SK-N-SH treated with all-trans-retinoic acid at 6 μM for 48 hours (cell line): ENCODE data around the gene LSM7.

Experiments used
- ATAC-seq: fragments of 200-7000 bp; cut with Tn5 transposase; 3 replicates; pipeline ENCODE4 v1.9.1; 2020; ENCODE audit warnings: mild to moderate bottlenecking, moderate library complexity
- ARNTL ChIP-seq: fragments of 450-650 bp; formaldehyde crosslinking; IDR thresholded peaks from 2 replicates; pipeline ENCODE4 v1.5.0; 2020; ENCODE audit warnings: low read depth, mild to moderate bottlenecking, moderate library complexity, borderline replicate concordance
- BACH2 ChIP-seq: fragments of 250-450 bp; sonication (Bioruptor Pico); IDR thresholded peaks from 2 replicates; pipeline ENCODE4 v1.9.0; 2021; ENCODE audit warnings: mild to moderate bottlenecking, borderline replicate concordance
- CSDC2 ChIP-seq: fragments of 250-450 bp; sonication (Bioruptor Pico); IDR thresholded peaks from 2 replicates; pipeline ENCODE4 v1.5.0; 2020; ENCODE audit warnings: mild to moderate bottlenecking, moderate library complexity
- ESRRG ChIP-seq: fragments of 250-450 bp; sonication (Bioruptor Pico); IDR thresholded peaks from 2 replicates; pipeline ENCODE4 v1.6.1; 2021; ENCODE audit warnings: mild to moderate bottlenecking
- OSR1 ChIP-seq: fragments of 250-450 bp; sonication (Bioruptor Pico); IDR thresholded peaks from 2 replicates; pipeline ENCODE4 v1.8.0; 2022; ENCODE audit warnings: moderate library complexity, mild to moderate bottlenecking, inconsistent platforms
- PPARA ChIP-seq: fragments of 250-450 bp; sonication (Bioruptor Pico); IDR thresholded peaks from 2 replicates; pipeline ENCODE4 v1.5.0; 2020; ENCODE audit warnings: mild to moderate bottlenecking, borderline replicate concordance
- RARB ChIP-seq: fragments of 250-450 bp; sonication (Bioruptor Pico); IDR thresholded peaks from 2 replicates; pipeline ENCODE4 v1.8.0; 2021; ENCODE audit warnings: mild to moderate bottlenecking, moderate library complexity
- SNAI2 ChIP-seq: fragments of 250-450 bp; sonication (Bioruptor Pico); IDR thresholded peaks from 2 replicates; pipeline ENCODE4 v1.5.0; 2020; ENCODE audit warnings: mild to moderate bottlenecking, moderate library complexity
- TCF4 ChIP-seq: fragments of 250-450 bp; sonication (Bioruptor Pico); IDR thresholded peaks from 2 replicates; pipeline ENCODE4 v1.8.0; 2021; ENCODE audit warnings: mild to moderate bottlenecking, moderate library complexity, borderline replicate concordance
- TOX ChIP-seq: fragments of 250-450 bp; sonication (Bioruptor Pico); IDR thresholded peaks from 2 replicates; pipeline ENCODE4 v1.8.0; 2021; ENCODE audit warnings: mild to moderate bottlenecking, moderate library complexity, borderline replicate concordance
- ZC3H10 ChIP-seq: fragments of 250-450 bp; sonication (Bioruptor Pico); IDR thresholded peaks from 2 replicates; pipeline ENCODE4 v1.5.1; 2021; ENCODE audit warnings: mild to moderate bottlenecking, moderate library complexity
- ZFP3 ChIP-seq: fragments of 250-450 bp; sonication (Bioruptor Pico); IDR thresholded peaks from 2 replicates; pipeline ENCODE4 v1.5.0; 2020; ENCODE audit warnings: mild to moderate bottlenecking, moderate library complexity
- ZFP30 ChIP-seq: fragments of 450-650 bp; formaldehyde crosslinking; IDR thresholded peaks from 2 replicates; pipeline ENCODE4 v1.5.0; 2022; ENCODE audit warnings: mild to moderate bottlenecking, moderate library complexity
- ZNF565 ChIP-seq: fragments of 450-650 bp; formaldehyde crosslinking; conservative IDR thresholded peaks from 2 replicates; pipeline ENCODE4 v1.5.0; 2020; ENCODE audit warnings: low read depth, mild to moderate bottlenecking, moderate library complexity
- ZNF70 ChIP-seq: fragments of 450-650 bp; formaldehyde crosslinking; IDR thresholded peaks from 2 replicates; pipeline ENCODE4 v1.5.0; 2020; ENCODE audit warnings: mild to moderate bottlenecking, moderate library complexity
- ZNF8 ChIP-seq: fragments of 450-650 bp; formaldehyde crosslinking; IDR thresholded peaks from 2 replicates; pipeline ENCODE4 v1.5.0; 2020; ENCODE audit warnings: mild to moderate bottlenecking, moderate library complexity
- TF ChIP-seq, protein P1 (sequence below): fragments of 250-450 bp; sonication (Bioruptor Pico); IDR thresholded peaks from 2 replicates; pipeline ENCODE4 v1.8.0; 2020; ENCODE audit warnings: mild to moderate bottlenecking, moderate library complexity, borderline replicate concordance
- TF ChIP-seq, protein P2 (sequence below): fragments of 250-450 bp; sonication (Bioruptor Pico); IDR thresholded peaks from 2 replicates; pipeline ENCODE4 v1.5.1; 2020; ENCODE audit warnings: low read depth, mild to moderate bottlenecking, moderate library complexity
- TF ChIP-seq, protein P3 (sequence below): fragments of 250-450 bp; sonication (Bioruptor Pico); IDR thresholded peaks from 2 replicates; pipeline ENCODE4 v1.5.1; 2021; ENCODE audit warnings: mild to moderate bottlenecking, moderate library complexity
- TF ChIP-seq, protein P4 (sequence below): fragments of 250-450 bp; sonication (Bioruptor Pico); IDR thresholded peaks from 2 replicates; pipeline ENCODE4 v1.5.0; 2020; ENCODE audit warnings: mild to moderate bottlenecking, moderate library complexity

Gene LSM7

DNA sequence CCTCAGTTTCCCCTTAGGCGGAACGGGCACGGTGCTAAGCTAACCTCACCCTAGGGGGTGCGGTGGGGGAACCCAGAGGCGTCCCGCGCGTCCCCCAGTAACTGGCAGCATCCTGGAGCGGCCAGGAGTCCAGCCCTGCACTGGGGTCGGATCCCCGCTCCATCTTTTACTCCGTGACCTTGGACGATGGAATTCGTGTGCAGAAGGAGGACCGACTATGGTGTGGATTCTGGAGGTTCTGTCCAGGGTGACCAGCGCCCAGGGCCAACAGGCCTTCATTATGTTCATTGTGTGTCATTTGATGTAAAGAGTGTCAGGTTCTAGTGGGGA lies 728 bp upstream of the LSM7 start:
- TF ChIP-seq PPARA (CRISPR knock-in tag): no peak
- no peak for TF ChIP-seq ZNF8 (CRISPR knock-in tag)
- no peak for TF ChIP-seq TCF4 (CRISPR knock-in tag)
- TF ChIP-seq, protein P1, sequence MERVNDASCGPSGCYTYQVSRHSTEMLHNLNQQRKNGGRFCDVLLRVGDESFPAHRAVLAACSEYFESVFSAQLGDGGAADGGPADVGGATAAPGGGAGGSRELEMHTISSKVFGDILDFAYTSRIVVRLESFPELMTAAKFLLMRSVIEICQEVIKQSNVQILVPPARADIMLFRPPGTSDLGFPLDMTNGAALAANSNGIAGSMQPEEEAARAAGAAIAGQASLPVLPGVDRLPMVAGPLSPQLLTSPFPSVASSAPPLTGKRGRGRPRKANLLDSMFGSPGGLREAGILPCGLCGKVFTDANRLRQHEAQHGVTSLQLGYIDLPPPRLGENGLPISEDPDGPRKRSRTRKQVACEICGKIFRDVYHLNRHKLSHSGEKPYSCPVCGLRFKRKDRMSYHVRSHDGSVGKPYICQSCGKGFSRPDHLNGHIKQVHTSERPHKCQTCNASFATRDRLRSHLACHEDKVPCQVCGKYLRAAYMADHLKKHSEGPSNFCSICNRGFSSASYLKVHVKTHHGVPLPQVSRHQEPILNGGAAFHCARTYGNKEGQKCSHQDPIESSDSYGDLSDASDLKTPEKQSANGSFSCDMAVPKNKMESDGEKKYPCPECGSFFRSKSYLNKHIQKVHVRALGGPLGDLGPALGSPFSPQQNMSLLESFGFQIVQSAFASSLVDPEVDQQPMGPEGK: no peak
- no peak for TF ChIP-seq OSR1
- TF ChIP-seq ARNTL (CRISPR knock-in tag): no peak
- TF ChIP-seq ZNF565 (CRISPR knock-in tag): no peak
- TF ChIP-seq ZNF70: no peak
- no peak for TF ChIP-seq ZC3H10
- TF ChIP-seq, protein P2, sequence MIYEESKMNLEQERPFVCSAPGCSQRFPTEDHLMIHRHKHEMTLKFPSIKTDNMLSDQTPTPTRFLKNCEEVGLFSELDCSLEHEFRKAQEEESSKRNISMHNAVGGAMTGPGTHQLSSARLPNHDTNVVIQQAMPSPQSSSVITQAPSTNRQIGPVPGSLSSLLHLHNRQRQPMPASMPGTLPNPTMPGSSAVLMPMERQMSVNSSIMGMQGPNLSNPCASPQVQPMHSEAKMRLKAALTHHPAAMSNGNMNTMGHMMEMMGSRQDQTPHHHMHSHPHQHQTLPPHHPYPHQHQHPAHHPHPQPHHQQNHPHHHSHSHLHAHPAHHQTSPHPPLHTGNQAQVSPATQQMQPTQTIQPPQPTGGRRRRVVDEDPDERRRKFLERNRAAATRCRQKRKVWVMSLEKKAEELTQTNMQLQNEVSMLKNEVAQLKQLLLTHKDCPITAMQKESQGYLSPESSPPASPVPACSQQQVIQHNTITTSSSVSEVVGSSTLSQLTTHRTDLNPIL (CRISPR knock-in tag): no peak
- TF ChIP-seq, protein P3, sequence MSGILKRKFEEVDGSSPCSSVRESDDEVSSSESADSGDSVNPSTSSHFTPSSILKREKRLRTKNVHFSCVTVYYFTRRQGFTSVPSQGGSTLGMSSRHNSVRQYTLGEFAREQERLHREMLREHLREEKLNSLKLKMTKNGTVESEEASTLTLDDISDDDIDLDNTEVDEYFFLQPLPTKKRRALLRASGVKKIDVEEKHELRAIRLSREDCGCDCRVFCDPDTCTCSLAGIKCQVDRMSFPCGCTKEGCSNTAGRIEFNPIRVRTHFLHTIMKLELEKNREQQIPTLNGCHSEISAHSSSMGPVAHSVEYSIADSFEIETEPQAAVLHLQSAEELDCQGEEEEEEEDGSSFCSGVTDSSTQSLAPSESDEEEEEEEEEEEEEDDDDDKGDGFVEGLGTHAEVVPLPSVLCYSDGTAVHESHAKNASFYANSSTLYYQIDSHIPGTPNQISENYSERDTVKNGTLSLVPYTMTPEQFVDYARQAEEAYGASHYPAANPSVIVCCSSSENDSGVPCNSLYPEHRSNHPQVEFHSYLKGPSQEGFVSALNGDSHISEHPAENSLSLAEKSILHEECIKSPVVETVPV (CRISPR knock-in tag): no peak
- TF ChIP-seq, all 23 proteins: peak for 0
- ATAC-seq: peak; percentile 10; the same call in 2 of the 3 replicates

DNA sequence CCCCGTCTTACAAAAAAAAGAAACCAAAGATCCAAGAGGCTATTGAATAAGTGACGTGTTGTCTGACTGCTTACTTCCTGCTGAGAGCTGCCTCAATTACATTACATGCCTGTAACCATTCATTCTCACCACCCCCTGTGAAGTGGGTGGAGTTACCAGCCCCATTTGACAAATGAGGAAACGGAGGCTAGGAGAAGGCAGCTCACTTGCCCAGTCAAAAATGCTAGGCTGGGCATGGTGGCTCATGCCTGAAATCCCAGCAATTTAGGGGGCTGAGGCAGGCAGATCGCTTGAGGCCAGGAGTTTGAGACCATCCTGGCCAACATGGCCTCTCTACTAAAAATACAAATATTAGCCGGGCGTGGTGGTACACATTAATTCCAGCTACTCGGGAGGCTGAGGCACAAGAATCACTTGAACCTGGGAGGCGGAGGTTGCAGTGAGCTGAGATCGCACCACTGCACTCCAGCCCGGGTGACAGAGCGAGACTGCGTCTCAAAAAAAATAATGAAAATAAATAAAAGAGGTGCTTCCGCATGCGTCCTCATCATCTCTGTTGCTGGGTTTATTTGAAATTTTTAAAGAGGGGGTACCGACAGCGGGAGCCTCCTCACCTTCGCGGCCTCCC lies 499 bp downstream of the LSM7 start:
- peak; percentile 60 for ATAC-seq
- TF ChIP-seq BACH2 (CRISPR knock-in tag) (no peak), RARB (CRISPR knock-in tag) (no peak), ZNF8 (CRISPR knock-in tag) (no peak), TOX (CRISPR knock-in tag) (no peak), SNAI2 (CRISPR knock-in tag) (no peak), CSDC2 (CRISPR knock-in tag) (no peak), PPARA (CRISPR knock-in tag) (no peak), ARNTL (CRISPR knock-in tag) (no peak), ZFP30 (CRISPR knock-in tag) (no peak), TCF4 (CRISPR knock-in tag) (no peak), OSR1 (no peak), ZFP3 (no peak), ZNF565 (CRISPR knock-in tag) (no peak), ESRRG (CRISPR knock-in tag) (no peak)
- TF ChIP-seq, protein P4, sequence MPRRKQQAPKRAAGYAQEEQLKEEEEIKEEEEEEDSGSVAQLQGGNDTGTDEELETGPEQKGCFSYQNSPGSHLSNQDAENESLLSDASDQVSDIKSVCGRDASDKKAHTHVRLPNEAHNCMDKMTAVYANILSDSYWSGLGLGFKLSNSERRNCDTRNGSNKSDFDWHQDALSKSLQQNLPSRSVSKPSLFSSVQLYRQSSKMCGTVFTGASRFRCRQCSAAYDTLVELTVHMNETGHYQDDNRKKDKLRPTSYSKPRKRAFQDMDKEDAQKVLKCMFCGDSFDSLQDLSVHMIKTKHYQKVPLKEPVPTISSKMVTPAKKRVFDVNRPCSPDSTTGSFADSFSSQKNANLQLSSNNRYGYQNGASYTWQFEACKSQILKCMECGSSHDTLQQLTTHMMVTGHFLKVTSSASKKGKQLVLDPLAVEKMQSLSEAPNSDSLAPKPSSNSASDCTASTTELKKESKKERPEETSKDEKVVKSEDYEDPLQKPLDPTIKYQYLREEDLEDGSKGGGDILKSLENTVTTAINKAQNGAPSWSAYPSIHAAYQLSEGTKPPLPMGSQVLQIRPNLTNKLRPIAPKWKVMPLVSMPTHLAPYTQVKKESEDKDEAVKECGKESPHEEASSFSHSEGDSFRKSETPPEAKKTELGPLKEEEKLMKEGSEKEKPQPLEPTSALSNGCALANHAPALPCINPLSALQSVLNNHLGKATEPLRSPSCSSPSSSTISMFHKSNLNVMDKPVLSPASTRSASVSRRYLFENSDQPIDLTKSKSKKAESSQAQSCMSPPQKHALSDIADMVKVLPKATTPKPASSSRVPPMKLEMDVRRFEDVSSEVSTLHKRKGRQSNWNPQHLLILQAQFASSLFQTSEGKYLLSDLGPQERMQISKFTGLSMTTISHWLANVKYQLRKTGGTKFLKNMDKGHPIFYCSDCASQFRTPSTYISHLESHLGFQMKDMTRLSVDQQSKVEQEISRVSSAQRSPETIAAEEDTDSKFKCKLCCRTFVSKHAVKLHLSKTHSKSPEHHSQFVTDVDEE (CRISPR knock-in tag): no peak

DNA sequence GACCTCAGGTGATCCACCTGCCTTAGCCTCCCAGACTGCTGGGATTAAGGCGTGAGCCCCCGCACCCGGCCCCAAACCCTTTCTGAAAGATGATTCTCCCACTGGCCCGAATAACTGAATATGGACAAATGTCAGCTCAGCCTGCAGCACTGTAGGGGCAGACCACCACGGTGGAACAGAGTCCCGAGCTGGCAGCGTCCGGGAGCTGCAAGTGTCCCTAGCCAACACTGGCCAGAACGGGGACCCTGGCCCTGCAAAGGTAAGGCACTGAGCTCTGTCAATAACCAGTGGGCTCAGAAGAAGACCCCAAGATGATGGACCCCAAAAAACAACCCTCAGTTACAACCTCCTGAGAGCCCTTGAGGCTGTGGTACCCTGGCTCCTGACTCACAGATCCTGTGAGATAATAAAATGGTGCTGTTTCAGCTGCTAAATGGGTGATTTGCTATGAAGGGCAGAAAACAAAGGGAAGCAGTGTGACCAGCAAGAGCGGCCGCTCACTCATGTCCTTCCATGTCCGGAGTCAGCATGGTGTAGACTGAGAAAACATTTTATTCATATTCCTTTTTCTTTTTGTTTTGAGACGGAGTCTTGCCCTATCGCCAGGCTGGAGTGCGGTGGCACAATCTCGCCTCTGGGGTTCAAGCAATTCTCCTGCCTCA lies 1.6 kb downstream of the LSM7 start:
- TF ChIP-seq, protein P4 (CRISPR knock-in tag): no peak
- TF ChIP-seq TOX (CRISPR knock-in tag) (no peak), ZNF565 (CRISPR knock-in tag) (no peak), ZFP3 (no peak), RARB (CRISPR knock-in tag) (no peak), SNAI2 (CRISPR knock-in tag) (no peak), ESRRG (CRISPR knock-in tag) (no peak), ZFP30 (CRISPR knock-in tag) (no peak), BACH2 (CRISPR knock-in tag) (no peak)
- TF ChIP-seq, protein P3 (CRISPR knock-in tag): no peak
- ATAC-seq: no peak
